ENCODE measurements around the gene ANKS1B.

DNA sequence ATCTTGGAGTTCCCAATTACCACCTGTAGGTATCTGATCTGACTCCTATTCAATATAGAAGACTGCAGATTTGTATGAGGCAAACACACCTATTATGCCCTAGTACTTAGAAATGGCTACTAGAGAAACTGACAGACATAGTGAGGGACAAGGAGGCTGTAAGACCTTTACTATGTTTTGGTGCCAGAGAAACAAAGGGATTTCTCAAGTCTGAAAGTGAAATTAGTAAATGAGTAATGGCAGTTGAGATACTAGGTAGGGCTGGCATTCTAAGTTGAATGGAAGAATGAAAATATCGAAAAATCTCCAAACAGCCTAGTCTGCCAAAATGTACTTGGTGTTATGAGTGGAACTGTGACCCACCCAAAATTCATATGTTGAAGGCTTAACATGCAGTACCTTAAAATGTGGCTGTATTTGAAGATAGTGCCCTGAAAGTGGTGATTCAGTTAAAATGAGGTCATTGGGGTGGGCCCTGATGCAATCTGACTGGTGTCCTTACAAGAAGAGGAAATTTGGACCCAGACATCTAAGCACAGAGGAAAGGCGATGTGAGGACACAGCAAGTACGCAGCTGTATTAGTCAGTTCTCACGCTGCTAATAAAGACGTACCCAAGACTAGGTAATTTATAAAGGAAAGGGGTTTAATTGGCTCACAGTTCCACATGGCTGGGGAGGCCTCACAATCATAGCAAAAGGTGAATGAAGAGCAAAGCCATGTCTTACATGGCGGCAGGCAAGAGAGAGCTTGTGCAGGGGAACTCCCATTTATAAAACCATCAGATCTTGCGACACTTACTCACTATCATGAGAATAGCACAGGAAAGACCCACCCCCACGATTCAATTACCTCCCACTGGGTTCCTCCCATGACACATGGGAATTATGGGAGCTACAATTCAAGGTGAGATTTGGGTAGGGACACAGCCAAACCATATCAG, 1212.7 kb downstream of the ANKS1B start:
- TF ChIP-seq, protein P1, sequence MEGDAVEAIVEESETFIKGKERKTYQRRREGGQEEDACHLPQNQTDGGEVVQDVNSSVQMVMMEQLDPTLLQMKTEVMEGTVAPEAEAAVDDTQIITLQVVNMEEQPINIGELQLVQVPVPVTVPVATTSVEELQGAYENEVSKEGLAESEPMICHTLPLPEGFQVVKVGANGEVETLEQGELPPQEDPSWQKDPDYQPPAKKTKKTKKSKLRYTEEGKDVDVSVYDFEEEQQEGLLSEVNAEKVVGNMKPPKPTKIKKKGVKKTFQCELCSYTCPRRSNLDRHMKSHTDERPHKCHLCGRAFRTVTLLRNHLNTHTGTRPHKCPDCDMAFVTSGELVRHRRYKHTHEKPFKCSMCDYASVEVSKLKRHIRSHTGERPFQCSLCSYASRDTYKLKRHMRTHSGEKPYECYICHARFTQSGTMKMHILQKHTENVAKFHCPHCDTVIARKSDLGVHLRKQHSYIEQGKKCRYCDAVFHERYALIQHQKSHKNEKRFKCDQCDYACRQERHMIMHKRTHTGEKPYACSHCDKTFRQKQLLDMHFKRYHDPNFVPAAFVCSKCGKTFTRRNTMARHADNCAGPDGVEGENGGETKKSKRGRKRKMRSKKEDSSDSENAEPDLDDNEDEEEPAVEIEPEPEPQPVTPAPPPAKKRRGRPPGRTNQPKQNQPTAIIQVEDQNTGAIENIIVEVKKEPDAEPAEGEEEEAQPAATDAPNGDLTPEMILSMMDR (IDR thresholded peaks at IDR 0.05): no peak
- no peak for TF ChIP-seq POLR2A (IDR thresholded peaks at IDR 0.05)
